NCI-H1105 treated with DMSO at 0.1 percent for 48 hours (cell line): ENCODE results near the gene ROR2.

ENCODE experiments used
- DNase-seq: peaks from one replicate; lab custom pipeline; 2025; lab: John Stamatoyannopoulos, UW

ROR2 gene

GRCh38 chr9:91771864-91772263, 178.2 kb downstream of the ROR2 start:
- DNase-seq: no peak

DNA sequence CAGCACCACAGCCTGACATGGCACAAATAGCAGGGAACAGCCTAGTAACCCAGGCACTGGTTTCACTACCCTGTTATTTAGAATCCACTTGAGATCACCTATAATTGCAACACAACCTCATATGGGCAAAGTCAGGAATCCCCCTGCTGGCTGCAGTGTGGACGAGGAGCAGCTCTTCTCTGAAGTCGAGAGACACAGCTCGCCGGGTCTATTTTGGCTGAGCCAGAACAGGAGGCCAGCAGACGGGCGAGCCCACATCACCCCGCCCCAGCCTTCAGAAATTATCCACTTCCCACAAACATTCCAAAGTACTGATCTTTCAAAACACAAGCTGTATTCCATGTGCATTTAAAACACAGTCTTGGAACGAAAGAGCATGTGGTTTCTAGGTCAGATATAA, 179.0 kb downstream of the ROR2 start:
- DNase-seq: no peak

DNA sequence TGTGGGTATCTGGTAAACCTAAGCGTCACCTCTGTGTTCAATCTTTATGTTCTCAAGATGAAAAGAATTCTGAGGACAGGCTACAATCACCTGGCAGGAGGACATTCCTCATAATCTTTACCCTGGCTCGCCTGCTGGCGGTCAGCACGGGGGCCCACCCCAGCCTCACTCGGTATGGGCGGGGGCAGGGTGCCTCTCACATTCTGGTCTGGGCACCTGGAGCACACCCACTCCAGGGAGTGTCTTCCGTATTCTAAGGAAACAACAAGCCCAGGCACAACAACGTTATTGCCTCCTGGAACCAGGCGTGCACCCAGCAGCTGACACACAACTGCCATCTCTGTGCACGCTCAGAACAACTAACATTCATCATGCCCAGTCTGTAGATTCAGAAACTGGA, 179.8 kb downstream of the ROR2 start:
- no peak for DNase-seq

DNA sequence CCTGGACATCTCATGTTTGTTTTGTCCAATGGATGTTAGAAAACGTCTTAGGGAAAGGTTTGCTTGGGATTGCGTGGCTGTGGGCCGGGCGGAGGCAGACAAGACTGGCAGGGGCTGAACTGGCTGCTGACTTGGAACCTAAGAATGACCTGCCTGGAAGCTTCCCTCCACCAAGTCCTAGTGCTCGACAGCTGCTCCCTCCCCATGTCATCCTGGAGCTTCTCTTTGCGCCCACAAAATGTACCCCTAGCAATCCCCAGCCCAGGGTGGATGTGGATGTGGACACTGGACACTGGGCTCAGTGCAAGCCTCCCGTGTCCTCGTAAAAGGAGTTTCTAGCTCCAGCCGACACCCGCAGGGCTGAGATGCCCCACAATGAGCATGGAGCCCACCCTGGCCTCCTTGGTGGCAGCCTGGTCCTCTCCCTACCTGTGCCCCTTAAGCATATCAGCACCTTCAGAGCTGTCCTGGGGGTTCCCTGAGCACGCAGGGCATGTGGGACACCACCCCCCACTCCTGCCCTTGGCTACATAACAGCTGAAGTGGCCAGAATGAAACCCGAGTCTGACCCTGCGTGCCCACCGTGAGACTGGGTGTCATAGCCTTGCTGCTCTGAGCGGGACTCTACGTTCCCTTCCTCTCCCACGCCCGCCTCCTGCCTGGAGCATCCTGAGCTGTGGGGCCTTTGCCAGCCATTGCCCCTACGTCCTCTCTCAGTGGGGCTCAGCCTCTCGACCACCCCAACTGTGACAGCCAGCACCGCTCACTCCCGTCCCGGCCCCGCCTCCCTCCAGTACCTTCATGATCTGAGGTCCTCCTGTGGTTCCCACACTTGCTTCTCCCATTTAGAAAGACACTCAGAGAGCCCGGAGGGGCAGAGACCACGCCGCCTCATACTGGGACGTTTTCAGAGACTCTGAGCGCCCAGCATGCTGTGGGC, 180.8 kb downstream of the ROR2 start:
- DNase-seq: no peak

DNA sequence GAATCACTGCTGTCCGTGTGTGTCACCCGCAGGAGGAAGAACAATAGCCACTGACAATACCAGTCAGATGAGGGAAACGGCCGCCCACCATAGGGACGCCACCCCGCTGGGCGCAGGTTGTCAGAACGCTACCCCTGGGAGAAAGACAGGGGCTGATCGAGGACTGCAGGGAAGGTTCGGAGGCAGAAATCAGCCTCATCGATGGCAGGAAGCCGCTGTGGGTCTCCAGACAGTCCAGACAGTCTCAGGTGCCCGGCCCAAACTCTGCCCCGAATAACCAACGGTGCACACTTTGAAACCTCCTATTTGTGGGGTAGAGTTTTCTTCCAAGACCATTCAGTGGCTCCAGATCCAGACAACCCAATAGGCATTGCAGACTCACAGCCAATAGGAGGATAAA, 181.5 kb downstream of the ROR2 start:
- no peak for DNase-seq

DNA sequence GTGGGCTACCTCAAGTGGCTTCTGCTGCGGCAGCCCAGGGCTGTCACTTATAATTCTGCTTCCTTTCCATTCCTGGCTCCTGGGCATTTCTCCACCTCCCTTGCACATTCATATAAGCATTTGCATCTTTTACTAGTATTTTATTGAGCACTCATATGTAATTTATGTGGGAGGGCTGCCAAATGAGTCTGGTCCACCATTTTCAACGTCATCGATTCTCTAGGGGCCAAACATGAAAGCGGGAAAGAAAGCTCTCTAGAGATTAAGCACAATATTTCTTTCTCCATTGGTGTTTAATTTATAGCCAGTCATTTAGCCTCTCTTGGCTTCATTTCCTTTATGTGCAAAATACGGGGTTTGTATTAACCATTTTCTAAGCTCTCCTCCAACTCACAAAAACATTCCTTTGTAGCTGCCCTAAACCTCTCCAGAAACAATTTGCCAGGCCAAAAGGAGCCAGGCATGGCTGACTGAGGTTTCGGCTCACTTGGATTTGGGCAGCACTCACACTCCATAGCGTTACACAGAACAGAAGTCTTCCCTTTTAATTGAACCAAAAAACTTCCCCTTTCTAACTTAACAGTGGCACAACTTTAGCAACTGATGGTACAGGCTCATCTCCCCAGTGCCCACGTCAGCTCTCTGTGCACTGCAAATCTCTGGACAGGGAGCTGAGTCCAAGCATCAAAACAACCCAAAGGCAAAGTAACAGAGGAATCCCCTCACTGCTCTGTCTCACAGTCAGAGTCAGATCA, 183.5 kb downstream of the ROR2 start:
- DNase-seq: no peak

GRCh38 chr9:91765296-91765695, 184.7 kb downstream of the ROR2 start:
- DNase-seq: no peak

DNA sequence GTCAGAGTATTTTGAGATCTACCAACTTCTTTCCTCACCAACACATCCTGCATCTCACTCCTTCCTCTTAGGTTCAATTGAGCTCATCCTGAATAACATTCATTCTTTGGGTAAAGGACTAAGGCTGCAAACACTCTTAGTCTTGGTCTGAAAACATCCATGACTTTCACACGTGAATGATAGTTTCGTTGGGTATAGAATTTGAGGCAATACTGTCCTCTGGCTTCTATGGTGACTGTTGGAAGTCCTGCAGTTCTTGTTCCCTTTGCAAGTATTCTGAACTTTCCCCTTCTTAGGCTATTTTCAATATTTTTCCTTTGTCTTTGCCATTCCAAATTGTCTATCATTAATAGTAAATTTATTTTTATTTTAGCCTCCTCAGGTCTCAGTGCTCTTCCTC, 185.4 kb downstream of the ROR2 start:
- no peak for DNase-seq

- no peak for DNase-seq
Observed at GRCh38 chr9:91761362-91761761, 188.7 kb downstream of the ROR2 start.

GRCh38 chr9:91760906-91761305, 189.1 kb downstream of the ROR2 start:
- no peak for DNase-seq

DNA sequence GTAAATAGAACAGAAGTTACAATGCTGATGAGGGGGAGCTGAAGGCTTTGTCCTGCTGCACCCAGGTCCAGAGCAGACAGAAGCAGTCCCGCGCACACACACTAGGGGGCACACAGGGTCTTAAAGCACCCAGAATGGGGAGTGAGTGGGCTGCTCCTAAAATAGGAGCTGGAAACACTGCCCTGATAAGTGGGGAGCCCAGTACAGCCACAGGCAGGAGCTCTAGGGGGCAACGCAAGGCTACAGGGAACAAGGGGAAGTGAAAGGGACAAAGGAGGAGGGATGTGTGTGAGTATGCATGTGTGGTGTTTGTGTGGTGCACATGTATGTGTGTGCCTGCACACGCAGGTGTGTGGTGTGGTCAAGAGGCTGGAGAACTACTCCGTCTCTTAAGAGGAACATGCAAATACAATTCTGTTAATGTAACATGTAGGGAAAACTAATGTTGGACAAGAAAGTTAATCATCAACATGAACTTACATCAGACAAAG, 191.5 kb downstream of the ROR2 start:
- no peak for DNase-seq

DNA sequence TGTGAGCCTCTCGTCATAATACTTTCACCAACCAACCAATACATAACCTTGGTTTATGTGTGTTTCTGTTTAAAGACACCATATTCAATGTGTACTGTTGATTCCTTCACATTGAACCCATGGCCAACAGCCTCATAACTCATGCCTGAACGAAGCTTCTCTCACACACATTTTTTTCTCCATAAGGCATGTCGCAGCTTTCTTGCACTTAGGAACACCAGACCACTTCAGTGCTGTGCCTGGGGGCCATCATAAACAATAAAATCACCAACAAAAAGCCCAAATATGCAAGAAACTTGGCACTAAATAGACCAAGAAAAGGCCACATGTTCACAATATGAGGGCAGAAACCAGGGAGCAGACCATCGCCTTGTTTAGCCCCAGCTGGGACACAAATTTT, 192.2 kb downstream of the ROR2 start:
- DNase-seq: no peak

DNA sequence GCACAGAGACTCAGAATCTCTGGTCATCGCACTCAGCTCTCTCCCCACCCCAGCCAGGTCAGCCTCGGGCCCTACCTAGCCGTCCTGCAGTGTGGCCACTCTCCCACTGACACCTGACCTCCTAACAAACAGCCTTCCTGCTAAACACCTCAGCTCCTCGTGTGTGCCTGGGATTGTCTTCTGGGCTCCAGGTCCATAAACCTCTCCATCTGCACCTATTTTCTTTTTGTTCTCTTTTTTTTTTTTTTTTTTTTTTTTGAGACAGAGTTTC, 193.6 kb downstream of the ROR2 start:
- no peak for DNase-seq

- no peak for DNase-seq
Observed at GRCh38 chr9:91755761-91756509, 194.1 kb downstream of the ROR2 start.

DNA sequence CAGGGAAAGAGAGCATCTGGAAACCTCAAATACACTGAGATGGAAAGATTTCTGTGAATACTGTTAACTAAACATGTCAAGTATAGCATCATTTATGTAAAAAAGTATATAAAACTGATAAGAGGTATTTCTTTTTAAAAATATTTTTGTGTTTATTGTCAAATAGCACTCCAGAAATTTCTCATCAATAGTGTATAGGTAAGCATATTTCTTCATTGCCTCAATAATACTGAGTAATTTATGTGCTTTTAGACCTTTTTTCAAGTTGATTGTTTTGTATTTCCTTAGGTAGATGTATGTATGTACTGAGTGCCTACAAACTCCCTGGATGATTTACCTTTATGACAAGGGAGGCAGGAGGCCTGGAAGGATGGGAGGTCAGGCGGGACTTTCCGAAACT, 196.3 kb downstream of the ROR2 start:
- no peak for DNase-seq

DNA sequence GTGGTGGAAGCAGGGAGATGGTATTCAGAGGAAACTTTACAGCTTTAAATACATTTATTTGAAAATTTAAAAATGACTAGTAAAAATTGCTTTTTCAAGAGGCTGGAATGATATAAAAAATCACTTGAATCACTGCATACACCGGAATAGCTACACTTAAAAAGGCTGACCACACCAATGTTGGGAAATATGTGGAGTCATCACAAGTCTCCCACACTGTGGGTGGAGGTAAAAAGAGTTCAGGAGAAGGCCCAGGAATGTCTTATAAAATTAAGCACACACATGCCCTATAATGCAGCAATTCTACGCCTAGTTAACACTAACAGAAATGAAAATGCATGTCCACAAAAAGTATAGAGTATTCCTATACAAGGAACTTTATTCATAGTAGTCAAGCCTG, 198.1 kb downstream of the ROR2 start:
- no peak for DNase-seq

GRCh38 chr9:91750343-91750742, 199.7 kb downstream of the ROR2 start:
- DNase-seq: no peak

DNA sequence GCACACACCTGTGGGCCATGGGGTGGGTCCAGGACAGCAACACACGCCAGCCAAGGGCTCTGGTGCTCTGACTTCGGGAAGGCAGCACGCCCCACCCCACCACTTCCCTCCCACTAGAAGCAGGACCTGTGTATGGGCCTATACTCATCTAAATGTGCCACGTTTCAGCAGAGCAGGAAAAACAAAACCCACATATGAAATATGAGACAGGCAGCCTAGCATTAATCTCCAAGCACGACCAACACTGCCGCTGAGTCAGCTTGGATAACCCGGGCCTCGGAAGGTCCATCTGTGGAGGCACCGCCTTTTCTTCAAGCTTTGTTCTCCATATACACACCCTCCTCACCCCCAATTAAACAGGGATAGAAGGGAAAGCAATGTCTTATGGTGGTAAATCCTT, 203.1 kb downstream of the ROR2 start:
- DNase-seq: no peak

DNA sequence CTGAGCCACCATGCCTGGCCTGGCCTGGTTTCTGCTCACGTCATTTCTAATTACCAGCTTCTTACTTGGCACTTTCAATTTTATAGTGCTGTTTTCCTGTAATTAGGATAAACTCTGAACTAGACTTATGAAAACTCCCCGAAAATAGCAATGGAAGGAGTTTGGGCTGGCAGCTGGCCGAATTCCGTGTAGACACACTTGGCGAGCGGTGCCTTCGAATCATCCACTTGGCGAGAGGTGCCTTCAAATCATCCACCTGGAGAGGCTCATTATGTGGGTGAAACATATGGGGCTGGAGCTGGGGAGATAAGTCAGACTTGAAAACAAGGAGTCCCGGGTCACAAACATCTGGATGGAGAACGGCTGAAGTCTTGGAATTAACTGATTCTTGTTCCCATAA, 203.7 kb downstream of the ROR2 start:
- DNase-seq: no peak

- DNase-seq: no peak
Observed at GRCh38 chr9:91744114-91744513, 205.9 kb downstream of the ROR2 start.

DNA sequence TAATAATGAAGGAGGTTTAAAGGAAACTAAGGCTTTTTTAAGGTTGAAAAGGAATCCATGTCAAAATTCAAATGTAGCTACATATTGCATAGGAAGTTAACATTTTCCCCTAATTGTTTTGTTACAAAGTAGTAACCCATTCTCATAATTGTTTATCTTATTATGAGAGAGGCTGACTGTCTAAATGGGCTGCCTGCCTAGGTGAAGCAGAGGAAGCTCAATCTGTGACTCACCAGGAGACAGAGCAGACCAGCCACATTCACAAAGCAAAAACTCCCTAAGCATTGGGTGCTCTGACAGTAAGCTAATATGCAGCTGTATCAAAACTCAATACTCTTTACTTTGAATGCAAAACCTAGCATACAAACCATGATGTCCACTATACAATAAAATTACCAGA, 208.5 kb downstream of the ROR2 start:
- DNase-seq: no peak

GRCh38 chr9:91740701-91741100, 209.3 kb downstream of the ROR2 start:
- no peak for DNase-seq
